GM12874 (cell line): ENCODE results near the gene EPS8L3.

ENCODE experiments used
- TF ChIP-seq, protein P1 (sequence below): IDR thresholded peaks from 2 replicates; pipeline ENCODE4 v1.5.1; 2011; ENCODE audit warnings: low read depth, mild to moderate bottlenecking, control low read depth, low read length, moderate library complexity; ENCODE audit not compliant: insufficient read depth

The EPS8L3 gene

DNA sequence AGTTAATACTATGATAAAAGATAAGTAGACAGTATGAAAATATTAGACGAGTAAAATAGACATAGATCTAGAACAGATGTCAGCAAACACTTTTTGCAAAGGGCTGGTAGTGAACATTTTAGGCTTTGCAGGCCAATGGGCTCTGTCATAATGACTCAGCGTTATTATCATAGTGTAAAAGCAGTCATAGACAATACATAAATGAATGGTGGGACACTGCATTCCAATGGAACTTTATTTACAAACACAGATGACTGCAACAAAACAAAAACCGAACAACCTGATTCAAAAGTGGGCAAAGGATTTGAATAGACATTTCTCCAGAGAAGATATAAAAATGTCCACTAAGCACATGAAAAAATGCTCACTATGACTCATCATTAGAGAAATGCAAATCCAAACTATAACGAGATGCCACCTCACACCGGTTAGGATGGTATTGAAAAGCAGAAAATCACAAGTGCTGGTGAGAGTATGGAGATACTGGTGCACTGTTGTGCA lies 44.3 kb downstream of the EPS8L3 start:
- TF ChIP-seq, protein P1, sequence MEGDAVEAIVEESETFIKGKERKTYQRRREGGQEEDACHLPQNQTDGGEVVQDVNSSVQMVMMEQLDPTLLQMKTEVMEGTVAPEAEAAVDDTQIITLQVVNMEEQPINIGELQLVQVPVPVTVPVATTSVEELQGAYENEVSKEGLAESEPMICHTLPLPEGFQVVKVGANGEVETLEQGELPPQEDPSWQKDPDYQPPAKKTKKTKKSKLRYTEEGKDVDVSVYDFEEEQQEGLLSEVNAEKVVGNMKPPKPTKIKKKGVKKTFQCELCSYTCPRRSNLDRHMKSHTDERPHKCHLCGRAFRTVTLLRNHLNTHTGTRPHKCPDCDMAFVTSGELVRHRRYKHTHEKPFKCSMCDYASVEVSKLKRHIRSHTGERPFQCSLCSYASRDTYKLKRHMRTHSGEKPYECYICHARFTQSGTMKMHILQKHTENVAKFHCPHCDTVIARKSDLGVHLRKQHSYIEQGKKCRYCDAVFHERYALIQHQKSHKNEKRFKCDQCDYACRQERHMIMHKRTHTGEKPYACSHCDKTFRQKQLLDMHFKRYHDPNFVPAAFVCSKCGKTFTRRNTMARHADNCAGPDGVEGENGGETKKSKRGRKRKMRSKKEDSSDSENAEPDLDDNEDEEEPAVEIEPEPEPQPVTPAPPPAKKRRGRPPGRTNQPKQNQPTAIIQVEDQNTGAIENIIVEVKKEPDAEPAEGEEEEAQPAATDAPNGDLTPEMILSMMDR = no peak

GRCh38 chr1:109718495-109718894 lies 45.2 kb downstream of the EPS8L3 start:
- TF ChIP-seq, protein P1 = no peak

GRCh38 chr1:109717729-109718128 lies 46.0 kb downstream of the EPS8L3 start:
- TF ChIP-seq, protein P1 = no peak

- TF ChIP-seq, protein P1 = no peak
These were observed 47.1 kb downstream of the EPS8L3 start for GRCh38 chr1:109716570-109717090.

GRCh38 chr1:109716121-109716520 lies 47.6 kb downstream of the EPS8L3 start:
- TF ChIP-seq, protein P1 = no peak

DNA sequence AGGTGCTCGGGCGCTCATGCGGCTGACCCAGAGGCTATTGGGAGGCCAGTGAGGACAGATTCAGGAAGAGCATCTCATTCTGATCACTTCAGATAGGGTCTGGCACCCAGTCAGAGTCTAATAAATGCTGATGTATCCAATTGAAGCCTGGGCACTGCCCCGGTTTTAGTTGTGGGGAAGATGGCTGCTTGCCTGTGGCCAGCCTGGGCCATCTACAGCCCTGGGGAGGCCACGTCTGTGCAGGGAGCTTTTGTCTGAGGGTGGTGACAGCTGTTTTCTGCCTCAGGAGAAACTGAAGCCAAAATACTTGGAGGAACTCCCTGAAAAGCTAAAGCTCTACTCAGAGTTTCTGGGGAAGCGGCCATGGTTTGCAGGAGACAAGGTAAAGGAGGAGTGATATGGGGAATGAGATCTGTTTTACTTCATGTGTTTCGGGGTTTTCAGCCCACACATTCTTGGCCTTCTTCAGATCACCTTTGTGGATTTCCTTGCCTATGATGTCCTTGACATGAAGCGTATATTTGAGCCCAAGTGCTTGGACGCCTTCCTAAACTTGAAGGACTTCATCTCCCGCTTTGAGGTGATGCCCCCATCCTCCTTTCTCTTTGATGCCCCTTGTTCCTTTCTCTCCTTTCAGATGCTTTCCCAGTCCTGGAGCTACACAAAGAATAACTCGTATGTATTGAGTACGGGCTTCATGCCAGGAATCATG lies 48.9 kb downstream of the EPS8L3 start:
- TF ChIP-seq, protein P1 = no peak

DNA sequence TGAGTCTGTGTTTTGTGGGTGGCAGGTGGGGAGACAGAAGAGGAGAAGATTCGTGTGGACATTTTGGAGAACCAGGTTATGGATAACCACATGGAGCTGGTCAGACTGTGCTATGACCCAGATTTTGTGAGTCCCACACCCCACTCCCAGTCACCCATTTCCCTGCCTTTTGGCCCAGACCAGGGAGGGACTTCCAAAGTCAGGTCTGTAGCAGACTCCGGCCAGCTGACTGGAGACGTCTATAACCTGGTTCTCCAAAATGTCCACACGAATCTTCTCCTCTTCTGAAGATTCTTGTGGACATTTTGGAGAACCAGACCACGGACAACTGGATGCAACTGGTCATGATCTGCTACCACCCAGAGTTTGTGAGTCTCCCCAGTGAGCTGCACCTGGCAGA lies 50.1 kb downstream of the EPS8L3 start:
- TF ChIP-seq, protein P1 = no peak
